Body of pancreas (tissue), 4 donors: ENCODE results near the gene DTNB. TPM values are rescaled to one million over a fixed set of nuclear protein-coding genes. Genes with fewer than 3 reads are reported as not detected.
A peak's percentile ranks its signal among the peaks of the same experiment; 100 is the strongest.
"Not testable (repeated sequence)": the region's sequence is repeated elsewhere in the genome, so short reads cannot be mapped to it uniquely, and the experiment has no call there.

Experiments
- ATAC-seq: fragments of 150-250 bp; one replicate; pipeline ENCODE4 v1.9.1; 2016
- DNase-seq, 4 donors: peaks; one replicate each; pipeline ENCODE4 v3.0.0-alpha.2; 2019
- H3K27ac ChIP-seq, 4 donors: fragments of 200-600 bp; sonication (generic); 1 replicate in 3 of 4; 2 replicates in 1 of 4; pipeline versions ENCODE4 v1.5.1 to v1.6.1; 2016 to 2019; ENCODE audit warnings: mild to moderate bottlenecking in 1 of 4, mixed read lengths in 1 of 4, moderate library complexity in 1 of 4
- H3K27me3 ChIP-seq, 2 donors: fragments of 200-600 bp; sonication (generic); one replicate each; pipeline ENCODE4 v1.6.0; 2016; ENCODE audit warnings: mild to moderate bottlenecking in 1 of 2
- H3K36me3 ChIP-seq, 2 donors: fragments of 200-600 bp; sonication (generic); replicated peaks in 1 of 2; 2 replicates each; pipeline ENCODE4 v1.5.1; 2016; ENCODE audit warnings: low read depth in 2 of 2; ENCODE audit not compliant: insufficient read depth in 1 of 2
- H3K4me1 ChIP-seq: fragments of 200-600 bp; sonication (generic); one replicate; pipeline ENCODE4 v1.6.0; 2016
- H3K4me3 ChIP-seq, 2 donors: fragments of 200-600 bp; sonication (generic); 1 replicate in 1 of 2; 2 replicates in 1 of 2; pipeline ENCODE4 v1.5.1; 2016 to 2019
- H3K9me3 ChIP-seq, 3 donors: fragments of 200-600 bp; sonication (generic); 1 replicate in 2 of 3; 2 replicates in 1 of 3; pipeline ENCODE4 v1.5.1; 2016
- CTCF ChIP-seq, 7 experiments: fragments of 450-650 bp in 4 of 7; fragments of 200-600 bp in 3 of 7; sonication (generic) in 3 of 7; IDR thresholded peaks; one replicate each; pipeline ENCODE4 v1.5.1; 2016 to 2019; ENCODE audit warnings: antibody characterized with exemption in 7 of 7
- POLR2A ChIP-seq, 3 donors: fragments of 450-650 bp; IDR thresholded peaks; one replicate each; pipeline ENCODE4 v1.6.1; 2016; ENCODE audit warnings: antibody characterized with exemption in 3 of 3, mild to moderate bottlenecking in 2 of 3
- WGBS, 2 donors: methylation state at CpG; one replicate each; pipeline ENCODE4 v1.1.5; 2017; 5-methylcytosine and 5-hydroxymethylcytosine counted together
- intact Hi-C: fragments of 100-400 bp; cut with DNase I; formaldehyde crosslinking; loops from one replicate; pipeline ENCODE4 v1.15.1; 2023
- total RNA-seq, 2 donors: library from RNA; depleted of rRNA; stranded (reverse); fragments of >200 nt; gene quantifications; one replicate each; pipeline ENCODE4 v1.1.0, GENCODE V29; 2016

DTNB gene
- total RNA-seq, 2 donors from 2014 or later = 17.8 to 22.6 TPM

- H3K9me3 ChIP-seq = no peaks in the 10 kb centered on the region
- H3K27me3 ChIP-seq = no peaks in the 10 kb centered on the region
- intact Hi-C loops = no loop called here
- H3K27ac ChIP-seq = peak overlapping the region; percentile 80 to 92 (median 86)
- no peaks in the 10 kb centered on the region for H3K36me3 ChIP-seq
- peak; percentile 64 to 80 (median 76) for DNase-seq
- ATAC-seq = peak; percentile 70
- TF ChIP-seq CTCF (IDR thresholded peaks at IDR 0.05) (no peak), POLR2A (IDR thresholded peaks at IDR 0.05) (no peak)
- peaks cover 25% of the 10 kb centered on the region for H3K4me1 ChIP-seq
- peak overlapping the region; percentile 61 to 63 for H3K4me3 ChIP-seq
- 2 to 11% methylated on average over 14 to 49 of the region's 60 CpGs for WGBS, 2 donors
These were observed 680 bp downstream of the DTNB start for GRCh38 chr2:25672494-25673299.

- WGBS, 2 donors = 25 to 29% methylated on average over 2 of the region's 2 CpGs
- Histone ChIP-seq H3K9me3 (no peaks in the 10 kb centered on the region), H3K4me1 (peaks cover 25% of the 10 kb centered on the region), H3K4me3 (no peak overlapping the region), H3K27ac (peak overlapping the region in 2 of 4 donors; percentile 9 to 50), H3K27me3 (no peaks in the 10 kb centered on the region), H3K36me3 (no peaks in the 10 kb centered on the region)
- intact Hi-C loops = no loop called here
- TF ChIP-seq POLR2A (IDR thresholded peaks at IDR 0.05) = no peak
- TF ChIP-seq CTCF (IDR thresholded peaks at IDR 0.05) = no peak
- ATAC-seq (no peak), DNase-seq (peak in 3 of 4 donors; percentile 18 to 50 (median 23))
These were observed 1.8 kb downstream of the DTNB start for GRCh38 chr2:25671622-25672021.

GRCh38 chr2:25669520-25669919, 3.9 kb downstream of the DTNB start:
- no peak for ATAC-seq
- 90 to 93% methylated on average over 7 of the region's 7 CpGs for WGBS, 2 donors
- H3K4me3 ChIP-seq = no peak overlapping the region
- TF ChIP-seq POLR2A (IDR thresholded peaks at IDR 0.05) = no peak
- H3K27me3 ChIP-seq = no peaks in the 10 kb centered on the region
- no peak overlapping the region for H3K27ac ChIP-seq
- DNase-seq = no peak
- intact Hi-C loops = no loop called here
- H3K9me3 ChIP-seq = no peaks in the 10 kb centered on the region
- no peaks in the 10 kb centered on the region for H3K36me3 ChIP-seq
- H3K4me1 ChIP-seq = peaks cover 25% of the 10 kb centered on the region

GRCh38 chr2:25666218-25666617, 7.2 kb downstream of the DTNB start:
- Histone ChIP-seq H3K36me3 (no peaks in the 10 kb centered on the region), H3K27me3 (no peaks in the 10 kb centered on the region), H3K27ac (no peak overlapping the region), H3K4me1 (peaks cover 4% of the 10 kb centered on the region), H3K4me3 (no peak overlapping the region), H3K9me3 (no peaks in the 10 kb centered on the region)
- intact Hi-C loops = no loop called here
- no peak for ATAC-seq
- TF ChIP-seq CTCF (IDR thresholded peaks at IDR 0.05) (no peak), POLR2A (IDR thresholded peaks at IDR 0.05) (no peak)
- DNase-seq = no peak

- 68 to 79% methylated on average over 3 of the region's 3 CpGs for WGBS, 2 donors
- intact Hi-C loops = not testable (repeated sequence)
These were observed 7.9 kb downstream of the DTNB start for GRCh38 chr2:25665429-25665828.

GRCh38 chr2:25664965-25665307, 8.4 kb downstream of the DTNB start:
- Histone ChIP-seq H3K36me3 (no peaks in the 10 kb centered on the region), H3K4me3 (no peak overlapping the region), H3K9me3 (no peaks in the 10 kb centered on the region), H3K27me3 (no peaks in the 10 kb centered on the region), H3K27ac (no peak overlapping the region), H3K4me1 (no peaks in the 10 kb centered on the region)
- ATAC-seq = no peak
- DNase-seq = no peak
- 46 to 52% methylated on average over 4 of the region's 4 CpGs for WGBS, 2 donors
- intact Hi-C loops = no loop called here
- no peak for TF ChIP-seq CTCF (IDR thresholded peaks at IDR 0.05)
- TF ChIP-seq POLR2A (IDR thresholded peaks at IDR 0.05) = no peak

More at GRCh38 chr2:25665429-25665828, 7.9 kb downstream of the DTNB start:
- not testable (repeated sequence) for ATAC-seq, H3K27ac ChIP-seq, H3K4me1 ChIP-seq, H3K9me3 ChIP-seq, H3K27me3 ChIP-seq, DNase-seq, H3K36me3 ChIP-seq, H3K4me3 ChIP-seq
